ENCODE data around the gene ZNF653. TPM values are rescaled to one million over a fixed set of nuclear protein-coding genes. Genes with fewer than 3 reads are reported as not detected.

ZNF653 gene
- total RNA-seq, 1 donor from 2014 or later, result 16.5 TPM

Small RNAs within 50 kb of the gene (microRNA-seq; reads per million reads assigned to microRNA genes)
- not detected for gene MIR7974

Other genes with a start within 250 kb of the ZNF653 start
- gene DOCK6, start 243.3 kb downstream of the ZNF653 start, total RNA-seq, result 64.0 to 66.4 TPM (median 65.1 TPM) in 3 replicates
- gene TSPAN16, start 209.7 kb downstream of the ZNF653 start, total RNA-seq, result not detected in 3 replicates
- 26.3 to 28.4 TPM (median 27.3 TPM) in 3 replicates for gene RAB3D, start 166.2 kb downstream of the ZNF653 start, total RNA-seq
- 56.8 to 61.4 TPM (median 57.2 TPM) in 3 replicates for gene TMEM205, start 159.6 kb downstream of the ZNF653 start, total RNA-seq
- gene CCDC159, start 159.3 kb downstream of the ZNF653 start, total RNA-seq, result 29.6 to 34.9 TPM (median 34.2 TPM) in 3 replicates
- 18.9 to 21.4 TPM (median 20.4 TPM) in 3 replicates for gene PLPPR2, start 150.4 kb downstream of the ZNF653 start, total RNA-seq
- 2.7 to 2.9 TPM (median 2.8 TPM) in 3 replicates for gene SWSAP1, start 131.2 kb downstream of the ZNF653 start, total RNA-seq
- gene EPOR, start 121.5 kb downstream of the ZNF653 start, total RNA-seq, result 23.5 to 24.5 TPM (median 24.3 TPM) in 3 replicates
- gene RGL3, start 86.5 kb downstream of the ZNF653 start, total RNA-seq, result 80.8 to 84.8 TPM (median 82.6 TPM) in 3 replicates
- gene ODAD3, start 70.7 kb downstream of the ZNF653 start, total RNA-seq, result 0.95 to 1.7 TPM (median 1.4 TPM) in 3 replicates
- 381 to 396 TPM (median 385 TPM) in 3 replicates for gene PRKCSH, start 70.2 kb downstream of the ZNF653 start, total RNA-seq
- gene ELAVL3, start 24.8 kb downstream of the ZNF653 start, total RNA-seq, result 0.07 to 0.63 TPM in 2 of 3 replicates, not detected in the other
- gene ECSIT, start 23.3 kb upstream of the ZNF653 start, total RNA-seq, result 32.1 to 34.4 TPM (median 32.2 TPM) in 3 replicates
- gene CNN1, start 33.0 kb upstream of the ZNF653 start, total RNA-seq, result 27.7 to 30.1 TPM (median 29.6 TPM) in 3 replicates
- gene ELOF1, start 53.4 kb upstream of the ZNF653 start, total RNA-seq, result 41.3 to 47.1 TPM (median 46.0 TPM) in 3 replicates
- gene ACP5, start 71.8 kb upstream of the ZNF653 start, total RNA-seq, result 3.9 to 4.2 TPM (median 3.9 TPM) in 3 replicates
- gene ZNF627, start 91.6 kb upstream of the ZNF653 start, total RNA-seq, result 28.6 to 29.9 TPM (median 29.8 TPM) in 3 replicates
- gene ZNF823, start 233.1 kb upstream of the ZNF653 start, total RNA-seq, result 8.2 to 9.0 TPM (median 8.9 TPM) in 3 replicates